TTC549 (cell line): ENCODE data around the gene CDC42EP2.

Source experiments
- FAIRE-seq: peaks from 2 replicates; lab custom pipeline; 2012; peaks lifted over from hg19 to GRCh38; lab: Jason Lieb, UNC

The CDC42EP2 gene

GRCh38 chr11:65314501-65315203 lies at the start of gene CDC42EP2:
TSS of gene CDC42EP2 (plus strand) at chr11:65314866. CDS start at chr11:65320899, 6,033 bp downstream.
- FAIRE-seq = no peak

- no peak for FAIRE-seq
These were observed 48.5 kb upstream of the CDC42EP2 start for GRCh38 chr11:65266210-65266609.

GRCh38 chr11:65274735-65275682 lies 39.7 kb upstream of the CDC42EP2 start:
- peak; percentile 75 for FAIRE-seq

GRCh38 chr11:65275906-65276305 lies 38.8 kb upstream of the CDC42EP2 start:
- no peak for FAIRE-seq

GRCh38 chr11:65277631-65278277 lies 36.9 kb upstream of the CDC42EP2 start:
- no peak for FAIRE-seq

- FAIRE-seq = no peak
These were observed 36.3 kb upstream of the CDC42EP2 start for GRCh38 chr11:65278356-65278755.

GRCh38 chr11:65279279-65279678 lies 35.4 kb upstream of the CDC42EP2 start:
- no peak for FAIRE-seq

GRCh38 chr11:65279741-65280440 lies 34.8 kb upstream of the CDC42EP2 start:
- FAIRE-seq = no peak

GRCh38 chr11:65280646-65281045 lies 34.0 kb upstream of the CDC42EP2 start:
- FAIRE-seq = no peak

GRCh38 chr11:65286686-65287085 lies 28.0 kb upstream of the CDC42EP2 start:
- no peak for FAIRE-seq

- FAIRE-seq = no peak
These were observed 27.1 kb upstream of the CDC42EP2 start for GRCh38 chr11:65287601-65288000.

- no peak for FAIRE-seq
These were observed 25.7 kb upstream of the CDC42EP2 start for GRCh38 chr11:65288706-65289536.

GRCh38 chr11:65290448-65291165 lies 24.1 kb upstream of the CDC42EP2 start:
- no peak for FAIRE-seq

GRCh38 chr11:65291613-65292012 lies 23.1 kb upstream of the CDC42EP2 start:
- no peak for FAIRE-seq

GRCh38 chr11:65292890-65293289 lies 21.8 kb upstream of the CDC42EP2 start:
- FAIRE-seq = no peak

- FAIRE-seq = no peak
These were observed 20.7 kb upstream of the CDC42EP2 start for GRCh38 chr11:65293909-65294381.

GRCh38 chr11:65295001-65295400 lies 19.7 kb upstream of the CDC42EP2 start:
- no peak for FAIRE-seq

- no peak for FAIRE-seq
These were observed 18.9 kb upstream of the CDC42EP2 start for GRCh38 chr11:65295571-65296341.

GRCh38 chr11:65297026-65297672 lies 17.5 kb upstream of the CDC42EP2 start:
- FAIRE-seq = no peak
